ENCODE results near the gene AFG3L2. TPM values are rescaled to one million over a fixed set of nuclear protein-coding genes. Genes with fewer than 3 reads are reported as not detected.
A peak's percentile ranks its signal among the peaks of the same experiment; 100 is the strongest.

The AFG3L2 gene
- total and polyA plus RNA-seq, 7 donors: 31.4 to 56.6 (median 43.7) TPM

DNA sequence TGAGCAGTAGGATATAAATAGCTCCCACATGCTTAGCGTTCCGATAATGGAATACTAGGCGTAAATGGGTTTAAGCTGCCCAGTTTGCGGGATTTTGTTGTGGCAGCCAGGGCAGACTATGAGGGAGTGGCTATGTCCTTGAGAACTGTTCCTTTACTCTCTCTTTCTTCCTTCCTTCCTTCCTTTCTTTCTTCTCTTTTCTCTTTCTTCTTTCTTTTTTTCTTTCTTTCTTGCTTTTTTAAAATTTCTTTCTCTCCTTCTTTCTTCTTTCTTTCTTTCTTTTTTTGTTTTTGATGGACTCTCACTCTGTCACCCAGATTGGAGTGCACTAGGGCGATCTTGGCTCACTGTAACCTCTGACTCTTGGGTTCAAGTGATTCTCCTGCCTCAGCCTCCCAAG lies 21.6 kb upstream of the AFG3L2 start:
- DNase-seq: no peak
- H3K9me3 ChIP-seq: no peaks in the 10 kb centered on the region
- whole genome bisulfite sequencing, 2 donors: 91 to 92% methylated on average over 5 of the region's 5 CpGs
- H3K27ac ChIP-seq: no peak overlapping the region
- no peaks in the 10 kb centered on the region for H3K4me1 ChIP-seq
- no peak overlapping the region for H3K4me3 ChIP-seq
- TF ChIP-seq, protein P1, sequence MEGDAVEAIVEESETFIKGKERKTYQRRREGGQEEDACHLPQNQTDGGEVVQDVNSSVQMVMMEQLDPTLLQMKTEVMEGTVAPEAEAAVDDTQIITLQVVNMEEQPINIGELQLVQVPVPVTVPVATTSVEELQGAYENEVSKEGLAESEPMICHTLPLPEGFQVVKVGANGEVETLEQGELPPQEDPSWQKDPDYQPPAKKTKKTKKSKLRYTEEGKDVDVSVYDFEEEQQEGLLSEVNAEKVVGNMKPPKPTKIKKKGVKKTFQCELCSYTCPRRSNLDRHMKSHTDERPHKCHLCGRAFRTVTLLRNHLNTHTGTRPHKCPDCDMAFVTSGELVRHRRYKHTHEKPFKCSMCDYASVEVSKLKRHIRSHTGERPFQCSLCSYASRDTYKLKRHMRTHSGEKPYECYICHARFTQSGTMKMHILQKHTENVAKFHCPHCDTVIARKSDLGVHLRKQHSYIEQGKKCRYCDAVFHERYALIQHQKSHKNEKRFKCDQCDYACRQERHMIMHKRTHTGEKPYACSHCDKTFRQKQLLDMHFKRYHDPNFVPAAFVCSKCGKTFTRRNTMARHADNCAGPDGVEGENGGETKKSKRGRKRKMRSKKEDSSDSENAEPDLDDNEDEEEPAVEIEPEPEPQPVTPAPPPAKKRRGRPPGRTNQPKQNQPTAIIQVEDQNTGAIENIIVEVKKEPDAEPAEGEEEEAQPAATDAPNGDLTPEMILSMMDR (IDR thresholded peaks at IDR 0.05): no peak
- TF ChIP-seq POLR2A (IDR thresholded peaks at IDR 0.05): no peak
- intact Hi-C loops (cut with DNase I): no loop called here
- no peaks in the 10 kb centered on the region for H3K36me3 ChIP-seq
- H3K27me3 ChIP-seq: no peaks in the 10 kb centered on the region

DNA sequence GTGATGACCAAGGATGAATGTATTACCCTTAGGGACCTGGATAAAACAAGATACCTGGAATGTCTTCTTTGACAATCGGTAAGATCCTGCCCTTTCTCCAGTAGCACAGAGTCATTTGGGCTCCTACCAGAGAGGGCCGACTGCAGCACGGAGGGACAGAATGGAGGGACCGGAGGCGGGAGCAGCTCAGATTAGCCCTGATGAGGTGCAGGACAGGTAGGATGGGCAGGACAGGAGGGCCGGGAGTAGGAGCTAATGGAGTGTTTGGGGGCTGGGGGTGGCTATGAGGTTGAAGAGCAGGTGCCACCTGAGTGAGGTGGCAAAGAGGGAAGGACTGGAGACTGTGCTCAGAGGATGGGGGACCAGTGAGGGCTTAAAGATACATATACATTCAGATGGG lies 20.8 kb upstream of the AFG3L2 start:
- TF ChIP-seq, protein P1 (IDR thresholded peaks at IDR 0.05): no peak
- TF ChIP-seq POLR2AphosphoS5 (IDR thresholded peaks at IDR 0.05) (no peak), EP300 (IDR thresholded peaks at IDR 0.05) (no peak), POLR2A (IDR thresholded peaks at IDR 0.05) (no peak)
- Histone ChIP-seq H3K27me3 (no peaks in the 10 kb centered on the region), H3K27ac (no peak overlapping the region), H3K9me3 (no peaks in the 10 kb centered on the region), H3K36me3 (no peaks in the 10 kb centered on the region), H3K4me1 (no peaks in the 10 kb centered on the region), H3K4me3 (no peak overlapping the region)
- 92 to 95% methylated on average over 6 of the region's 6 CpGs for WGBS, 2 donors
- intact Hi-C loops (cut with DNase I): no loop called here
- DNase-seq: peak; percentile 38

DNA sequence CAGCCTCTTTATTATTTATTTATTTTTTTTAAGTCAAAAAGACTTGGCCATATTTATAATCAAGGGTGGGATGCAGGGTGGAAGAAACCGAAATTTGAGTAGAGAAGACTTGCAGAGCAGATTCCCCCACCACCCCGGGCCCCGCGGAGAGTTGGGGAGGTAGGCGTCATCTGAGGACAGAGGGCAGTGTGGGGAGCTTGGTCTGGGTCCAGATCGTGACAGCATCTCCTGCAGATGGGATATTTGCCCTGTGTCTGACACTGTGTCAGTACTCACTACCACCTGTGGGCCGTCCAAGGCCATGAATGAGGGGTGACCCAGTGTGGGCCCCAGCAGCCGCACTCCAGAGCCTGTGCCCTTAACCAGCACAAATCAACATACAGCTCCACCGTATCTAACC lies 20.2 kb upstream of the AFG3L2 start:
- Histone ChIP-seq H3K27ac (no peak overlapping the region), H3K9me3 (no peaks in the 10 kb centered on the region), H3K4me1 (no peaks in the 10 kb centered on the region), H3K27me3 (no peaks in the 10 kb centered on the region), H3K36me3 (no peaks in the 10 kb centered on the region), H3K4me3 (no peak overlapping the region)
- 92 to 93% methylated on average over 9 of the region's 9 CpGs for WGBS, 2 donors
- DNase-seq: peak; percentile 25
- TF ChIP-seq, protein P1 (IDR thresholded peaks at IDR 0.05): no peak
- intact Hi-C loops (cut with DNase I): no loop called here

DNA sequence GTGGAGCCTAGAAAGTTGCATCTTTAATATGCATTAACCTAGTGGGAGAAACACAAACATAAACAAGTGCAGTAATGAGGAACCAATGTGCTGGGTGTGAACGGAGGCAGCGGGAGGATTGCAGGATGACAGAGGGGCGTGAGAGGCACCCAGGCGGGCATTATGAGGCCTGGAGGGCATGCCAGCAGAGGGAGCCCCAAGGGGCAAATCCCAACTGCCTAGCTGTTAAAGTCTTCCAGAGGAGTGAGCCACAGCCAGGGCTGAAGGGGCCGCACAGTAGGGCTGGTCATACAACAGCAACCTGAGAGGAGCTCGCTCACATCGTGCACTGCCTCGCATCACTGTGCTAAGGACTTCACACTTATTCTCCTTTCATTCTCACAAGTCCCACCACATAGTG lies 17.4 kb upstream of the AFG3L2 start:
- Histone ChIP-seq H3K27me3 (no peaks in the 10 kb centered on the region), H3K4me1 (no peaks in the 10 kb centered on the region), H3K9me3 (no peaks in the 10 kb centered on the region), H3K27ac (no peak overlapping the region), H3K36me3 (no peaks in the 10 kb centered on the region), H3K4me3 (no peak overlapping the region)
- intact Hi-C loops (cut with DNase I): no loop called here
- no peak for TF ChIP-seq EP300 (IDR thresholded peaks at IDR 0.05)
- TF ChIP-seq, protein P1 (IDR thresholded peaks at IDR 0.05): peak in 1 of 4 experiments; percentile 22
- peak; percentile 37 for DNase-seq
- 43 to 57% methylated on average over 8 of the region's 8 CpGs for WGBS, 2 donors

DNA sequence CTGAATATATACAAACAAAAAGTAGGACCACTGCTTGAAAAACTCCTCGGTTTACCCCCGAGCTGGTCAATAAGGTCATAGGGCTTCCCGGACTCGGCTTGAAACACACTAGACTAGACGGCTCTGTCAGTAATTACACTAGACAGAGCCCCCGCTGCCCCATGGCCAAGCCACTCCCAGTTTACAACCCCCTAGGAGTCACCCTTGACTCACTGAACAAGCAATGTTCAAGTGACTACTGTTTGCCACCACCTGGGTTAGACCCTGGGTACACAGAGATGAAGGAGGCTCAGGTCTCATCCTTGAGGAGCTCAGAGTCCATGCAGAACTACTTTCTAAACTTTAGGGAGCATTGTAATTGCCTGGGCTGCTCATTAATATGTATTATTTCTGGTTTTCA lies 17.0 kb upstream of the AFG3L2 start:
- no peak for TF ChIP-seq POLR2A (IDR thresholded peaks at IDR 0.05)
- TF ChIP-seq POLR2AphosphoS5 (IDR thresholded peaks at IDR 0.05): no peak
- TF ChIP-seq EP300 (IDR thresholded peaks at IDR 0.05): no peak
- TF ChIP-seq, protein P1 (IDR thresholded peaks at IDR 0.05): no peak
- H3K36me3 ChIP-seq: no peaks in the 10 kb centered on the region
- H3K27me3 ChIP-seq: no peaks in the 10 kb centered on the region
- intact Hi-C loops (cut with DNase I): no loop called here
- WGBS, 2 donors: 17 to 62% methylated on average over 6 of the region's 6 CpGs
- no peaks in the 10 kb centered on the region for H3K4me1 ChIP-seq
- H3K27ac ChIP-seq: no peak overlapping the region
- no peak overlapping the region for H3K4me3 ChIP-seq
- H3K9me3 ChIP-seq: no peaks in the 10 kb centered on the region
- no peak for DNase-seq

Measured in sigmoid colon (tissue), 7 donors.